Measurements from ENCODE around the gene AIF1. TPM values are rescaled to one million over a fixed set of nuclear protein-coding genes. Genes with fewer than 3 reads are reported as not detected.
A peak's percentile ranks its signal among the peaks of the same experiment; 100 is the strongest.

AIF1 gene
- total and polyA plus RNA-seq, 10 donors: 258 to 479 (median 311) TPM

DNA sequence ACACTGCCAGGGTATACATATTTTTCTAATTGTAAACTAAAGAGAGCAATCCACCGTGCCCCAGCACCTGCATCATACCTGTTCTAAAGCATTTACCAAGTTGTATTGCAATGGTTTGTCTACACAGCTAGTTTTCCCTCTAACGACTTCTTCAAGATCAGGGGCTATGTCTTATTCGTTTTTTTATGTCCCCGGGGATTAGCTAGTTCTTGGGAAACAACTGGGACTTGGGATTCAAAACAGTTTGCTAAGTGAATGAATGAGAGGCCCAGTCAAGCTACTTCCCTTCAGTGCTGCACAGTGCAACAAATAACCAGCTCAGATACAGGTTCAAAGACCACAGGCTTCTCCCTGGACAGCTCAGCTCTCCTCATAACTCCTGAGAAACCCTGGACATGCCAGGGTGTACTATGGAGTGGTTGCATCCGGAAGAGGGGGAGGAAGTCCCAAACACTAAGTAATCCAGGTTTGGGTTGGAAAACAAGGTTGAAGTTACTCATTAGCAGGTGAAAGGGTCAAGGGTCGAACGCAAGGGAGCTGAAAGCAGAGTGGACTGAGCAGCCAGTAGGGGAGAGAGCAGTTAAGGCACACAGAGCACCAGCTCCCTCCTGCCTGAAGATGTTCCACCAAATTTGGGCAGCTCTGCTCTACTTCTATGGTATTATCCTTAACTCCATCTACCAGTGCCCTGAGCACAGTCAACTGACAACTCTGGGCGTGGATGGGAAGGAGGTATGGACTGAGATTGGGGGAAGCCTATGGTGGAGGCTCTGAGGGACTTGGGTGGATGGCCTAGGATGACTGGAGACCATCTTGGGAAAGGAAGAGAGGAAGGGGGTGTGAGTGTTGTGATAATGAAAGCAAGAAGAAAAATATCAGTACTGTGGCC, 40.6 kb downstream of the AIF1 start, which contains the start of gene APOM:
APOM (plus strand) TSS at position 546 of the 889 bp plus-strand sequence; CDS start at position 619, 73 bp downstream.
- 86 to 96% (median 91%) methylated on average over 8 of the region's 8 CpGs for WGBS, 5 donors
- H3K27ac ChIP-seq: peak within 1 kb of the TSS in 1 of 8 donors; percentile 28
- peaks cover 38 to 86% (median 64%) of the 10 kb centered on the region in 6 donors for H3K4me1 ChIP-seq
- H3K9me3 ChIP-seq: no peaks in the 10 kb centered on the region
- TF ChIP-seq, protein P1, sequence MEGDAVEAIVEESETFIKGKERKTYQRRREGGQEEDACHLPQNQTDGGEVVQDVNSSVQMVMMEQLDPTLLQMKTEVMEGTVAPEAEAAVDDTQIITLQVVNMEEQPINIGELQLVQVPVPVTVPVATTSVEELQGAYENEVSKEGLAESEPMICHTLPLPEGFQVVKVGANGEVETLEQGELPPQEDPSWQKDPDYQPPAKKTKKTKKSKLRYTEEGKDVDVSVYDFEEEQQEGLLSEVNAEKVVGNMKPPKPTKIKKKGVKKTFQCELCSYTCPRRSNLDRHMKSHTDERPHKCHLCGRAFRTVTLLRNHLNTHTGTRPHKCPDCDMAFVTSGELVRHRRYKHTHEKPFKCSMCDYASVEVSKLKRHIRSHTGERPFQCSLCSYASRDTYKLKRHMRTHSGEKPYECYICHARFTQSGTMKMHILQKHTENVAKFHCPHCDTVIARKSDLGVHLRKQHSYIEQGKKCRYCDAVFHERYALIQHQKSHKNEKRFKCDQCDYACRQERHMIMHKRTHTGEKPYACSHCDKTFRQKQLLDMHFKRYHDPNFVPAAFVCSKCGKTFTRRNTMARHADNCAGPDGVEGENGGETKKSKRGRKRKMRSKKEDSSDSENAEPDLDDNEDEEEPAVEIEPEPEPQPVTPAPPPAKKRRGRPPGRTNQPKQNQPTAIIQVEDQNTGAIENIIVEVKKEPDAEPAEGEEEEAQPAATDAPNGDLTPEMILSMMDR (IDR thresholded peaks at IDR 0.05 in 8 of 11, conservative IDR thresholded peaks at IDR 0.05 in 3 of 11): no peak
- TF ChIP-seq POLR2AphosphoS5 (IDR thresholded peaks at IDR 0.05) (no peak), POLR2A (IDR thresholded peaks at IDR 0.05) (no peak)
- intact Hi-C loops (cut with DNase I; ENCODE audit: low total_unique reads): no loop called here
- peaks cover 0 to 54% (median 15%) of the 10 kb centered on the region in 6 donors for H3K36me3 ChIP-seq
- no peak for DNase-seq
- H3K27me3 ChIP-seq (replicated peaks in 1 of 7): no peaks in the 10 kb centered on the region
- no peak within 1 kb of the TSS for H3K4me3 ChIP-seq

DNA sequence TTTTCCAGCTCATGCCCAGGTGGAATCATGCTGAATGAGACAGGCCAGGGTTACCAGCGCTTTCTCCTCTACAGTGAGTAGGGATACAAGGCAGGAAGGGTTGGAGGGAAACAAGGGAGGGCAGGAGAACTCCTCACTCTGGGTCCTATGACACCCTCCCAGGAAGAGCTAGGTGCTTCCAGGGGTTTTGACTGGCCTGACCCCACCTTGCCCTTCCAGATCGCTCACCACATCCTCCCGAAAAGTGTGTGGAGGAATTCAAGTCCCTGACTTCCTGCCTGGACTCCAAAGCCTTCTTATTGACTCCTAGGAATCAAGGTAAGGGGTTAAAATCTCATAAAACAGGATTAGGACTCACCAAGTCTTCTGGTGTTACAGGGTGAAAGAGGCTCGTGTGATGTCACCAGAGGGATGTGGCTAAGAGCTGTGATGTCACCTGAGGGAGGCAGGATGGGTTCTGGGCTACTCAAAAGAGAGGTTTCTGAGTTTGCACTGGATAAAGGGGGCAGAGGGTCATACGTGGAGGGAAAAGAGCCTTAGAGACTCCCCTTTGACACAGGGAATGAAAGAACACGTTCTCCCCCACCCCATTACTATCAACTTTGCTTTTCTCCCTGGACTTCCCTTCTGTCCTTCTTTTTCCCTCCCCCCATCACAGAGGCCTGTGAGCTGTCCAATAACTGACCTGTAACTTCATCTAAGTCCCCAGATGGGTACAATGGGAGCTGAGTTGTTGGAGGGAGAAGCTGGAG, 42.5 kb downstream of the AIF1 start:
- H3K36me3 ChIP-seq: peaks cover 0 to 59% (median 22%) of the 10 kb centered on the region in 6 donors
- H3K27ac ChIP-seq: peak overlapping the region in 5 of 8 donors; percentile 9 to 97 (median 94)
- peaks cover 39 to 92% (median 70%) of the 10 kb centered on the region in 6 donors for H3K4me1 ChIP-seq
- WGBS, 5 donors: 61 to 83% (median 77%) methylated on average over 6 of the region's 6 CpGs
- TF ChIP-seq POLR2A (IDR thresholded peaks at IDR 0.05): no peak
- no peak for TF ChIP-seq POLR2AphosphoS5 (IDR thresholded peaks at IDR 0.05)
- TF ChIP-seq, protein P1 (IDR thresholded peaks at IDR 0.05 in 8 of 11, conservative IDR thresholded peaks at IDR 0.05 in 3 of 11): no peak
- H3K9me3 ChIP-seq: no peaks in the 10 kb centered on the region
- intact Hi-C loops (cut with DNase I; ENCODE audit: low total_unique reads): no loop called here
- H3K27me3 ChIP-seq (replicated peaks in 1 of 7): no peaks in the 10 kb centered on the region
- H3K4me3 ChIP-seq: peak overlapping the region in 1 of 8 donors; percentile 6
- no peak for DNase-seq

DNA sequence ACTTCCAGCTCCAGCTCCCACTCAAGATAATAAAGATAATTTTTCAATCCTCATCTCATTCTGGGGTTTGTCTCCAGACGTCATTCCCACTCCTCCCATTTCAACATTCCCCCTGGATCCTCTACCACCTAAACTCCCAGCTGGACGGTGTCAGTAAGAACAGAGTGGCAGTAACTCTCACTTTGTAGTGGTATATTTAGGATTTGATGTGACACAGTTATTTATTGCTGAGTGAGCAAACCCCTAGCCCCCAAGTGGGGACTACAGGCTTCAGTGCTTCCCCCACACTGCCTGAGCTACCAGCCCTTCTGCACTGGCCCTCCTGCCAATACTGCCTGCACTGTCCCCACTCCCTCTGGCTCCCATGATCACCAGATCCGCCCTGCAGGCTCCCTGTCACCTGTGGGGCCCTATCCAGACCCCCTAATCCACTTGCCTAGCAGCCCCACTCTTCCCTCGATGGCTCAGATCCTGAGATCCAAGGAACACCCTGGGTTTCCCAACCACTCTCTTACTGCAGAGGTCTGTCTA, 43.2 kb downstream of the AIF1 start:
- intact Hi-C loops (cut with DNase I; ENCODE audit: low total_unique reads): no loop called here

More for the DNA sequence above, 43.2 kb downstream of the AIF1 start:
- H3K27ac ChIP-seq: peak overlapping the region in 4 of 8 donors; percentile 10 to 97 (median 94)
- WGBS, 5 donors: 82 to 89% (median 85%) methylated on average over 4 of the region's 4 CpGs
- H3K9me3 ChIP-seq: no peaks in the 10 kb centered on the region
- no peaks in the 10 kb centered on the region for H3K27me3 ChIP-seq (replicated peaks in 1 of 7)
- no peak for DNase-seq
- H3K4me1 ChIP-seq: peaks cover 42 to 96% (median 75%) of the 10 kb centered on the region in 6 donors
- peaks cover 0 to 65% (median 25%) of the 10 kb centered on the region in 6 donors for H3K36me3 ChIP-seq
- peak overlapping the region in 2 of 8 donors; percentile 6 to 96 for H3K4me3 ChIP-seq
- TF ChIP-seq POLR2A (IDR thresholded peaks at IDR 0.05) (no peak), POLR2AphosphoS5 (IDR thresholded peaks at IDR 0.05) (no peak)
- TF ChIP-seq, protein P1 (IDR thresholded peaks at IDR 0.05 in 8 of 11, conservative IDR thresholded peaks at IDR 0.05 in 3 of 11): no peak

All from spleen (tissue), 11 donors.